K562 (cell line): ENCODE measurements around the gene MLX. TPM values are rescaled to one million over a fixed set of nuclear protein-coding genes. Genes with fewer than 3 reads are reported as not detected.

Experiments
- ATF3 ChIP-seq, 2 experiments: fragments of 450-650 bp in 1 of 2; sonication (generic) in 1 of 2; formaldehyde crosslinking in 1 of 2; IDR thresholded peaks in 1 of 2; conservative IDR thresholded peaks in 1 of 2; 2 replicates each; pipeline versions ENCODE4 v1.6.1 to v1.8.1; 2016 to 2023; ENCODE audit warnings: mild to moderate bottlenecking in 2 of 2, moderate library complexity in 2 of 2, inconsistent platforms in 1 of 2, missing genetic modification reagents in 1 of 2
- CEBPB ChIP-seq: fragments of 450-650 bp; IDR thresholded peaks from 2 replicates; pipeline ENCODE4 v1.6.1; 2016; ENCODE audit warnings: missing genetic modification characterization, missing compliant biosample characterization
- FOXP4 ChIP-seq: sonication (generic); formaldehyde crosslinking; IDR thresholded peaks from 2 replicates; pipeline ENCODE4 v1.8.0; 2022; ENCODE audit warnings: mild to moderate bottlenecking, missing genetic modification reagents, borderline replicate concordance
- KDM5B ChIP-seq: fragments of 200-600 bp; sonication (generic); IDR thresholded peaks from 2 replicates; pipeline ENCODE4 v1.6.1; 2012; ENCODE audit warnings: low read depth, mild to moderate bottlenecking, moderate library complexity, low read length, control low read depth, inconsistent platforms; ENCODE audit not compliant: insufficient replicate concordance
- KLF1 ChIP-seq: fragments of 450-650 bp; IDR thresholded peaks from 2 replicates; pipeline ENCODE4 v1.6.1; 2016; ENCODE audit warnings: missing genetic modification characterization, missing compliant biosample characterization
- MEF2D ChIP-seq: conservative IDR thresholded peaks from 2 replicates; pipeline ENCODE4 v1.6.1; 2016; ENCODE audit warnings: low read depth, missing genetic modification characterization, missing compliant biosample characterization
- NBN ChIP-seq: fragments of 450-650 bp; IDR thresholded peaks from 2 replicates; pipeline ENCODE4 v1.6.1; 2016; ENCODE audit warnings: low read depth, mild to moderate bottlenecking
- PKNOX1 ChIP-seq: fragments of 450-650 bp; IDR thresholded peaks from 2 replicates; pipeline ENCODE4 v1.6.1; 2016
- PURB ChIP-seq: sonication (generic); formaldehyde crosslinking; IDR thresholded peaks from 2 replicates; pipeline ENCODE4 v1.9.0; 2021; ENCODE audit warnings: low read depth, mild to moderate bottlenecking, missing genetic modification reagents
- RUNX1 ChIP-seq: sonication (generic); IDR thresholded peaks from 2 replicates; pipeline ENCODE4 v1.6.1; 2016; ENCODE audit warnings: antibody characterized with exemption, low read depth
- SMC3 ChIP-seq: conservative IDR thresholded peaks from 2 replicates; pipeline ENCODE4 v1.6.1; 2011; ENCODE audit warnings: low read depth, low read length, improper control_type of control experiment; ENCODE audit not compliant: insufficient read depth
- SNRNP70 ChIP-seq: fragments of 200-400 bp; formaldehyde crosslinking; optimal IDR thresholded peaks from 2 replicates; pipeline ENCODE3; 2017; ENCODE audit warnings: low read depth, low read length
- ZBED1 ChIP-seq: IDR thresholded peaks from 2 replicates; pipeline ENCODE4 v1.6.1; 2014
- ZKSCAN8 ChIP-seq: fragments of 200-800 bp; sonication (Bioruptor generic); IDR thresholded peaks from 2 replicates; pipeline ENCODE4 v1.6.1; 2016; ENCODE audit warnings: missing genetic modification characterization, missing compliant biosample characterization
- ZNF449 ChIP-seq: fragments of 250-450 bp; sonication (Bioruptor Pico); IDR thresholded peaks from 2 replicates; pipeline ENCODE4 v1.8.0; 2022; ENCODE audit warnings: moderate library complexity, mild to moderate bottlenecking, inconsistent platforms
- ZNF609 ChIP-seq: sonication (generic); formaldehyde crosslinking; IDR thresholded peaks from 2 replicates; pipeline ENCODE4 v1.8.1; 2023; ENCODE audit warnings: missing genetic modification reagents, mild to moderate bottlenecking, borderline replicate concordance
- polyA plus RNA-seq, 8 experiments: library from polyadenylated mRNA; depleted of rRNA in 4 of 8; stranded (reverse) in 5 of 8; unstranded in 3 of 8; fragments of >200 nt; fragmentation: Nextera tagmentation in 2 of 8; fragmentation: Illumina TruSeq in 1 of 8; extraction: Ambion mirVana in 2 of 8; extraction: Trizol in 1 of 8; gene quantifications; 2 replicates each; pipeline versions ENCODE4 v1.2.1 to v1.2.3, GENCODE V29; 2011 to 2014; ENCODE audit warnings: inconsistent platforms in 1 of 8, missing spikeins in 1 of 8
- total RNA-seq, 7 experiments: library from RNA; depleted of rRNA in 6 of 7; stranded (reverse); fragments of >200 nt in 6 of 7; fragmentation: Illumina TruSeq in 2 of 7; extraction: Trizol in 2 of 7; gene quantifications; 2 replicates each; pipeline versions ENCODE4 v1.2.1 to v1.2.3, GENCODE V29; 2011 to 2021; ENCODE audit warnings: low replicate concordance in 1 of 7

MLX gene
- total and polyA plus RNA-seq, 9 of the 15 experiments (the other 6 are each of a cell fraction or from before 2014, with no cell fraction given) = 42.9 to 100 (median 58.9) TPM

- TF ChIP-seq ATF3 (IDR thresholded peaks at IDR 0.05) (no peak), ATF3 (CRISPR knock-in tag; conservative IDR thresholded peaks at IDR 0.05) (no peak), ZKSCAN8 (CRISPR knock-in tag) (no peak), ZNF449 (no peak), ZBED1 (no peak), CEBPB (tag) (no peak), PURB (CRISPR knock-in tag) (no peak), SNRNP70 (no peak), NBN (no peak), FOXP4 (CRISPR knock-in tag) (no peak), PKNOX1 (no peak), RUNX1 (no peak), MEF2D (tag) (no peak), KDM5B (peak; percentile 21), SMC3 (no peak), ZNF609 (no peak), KLF1 (tag) (peak; percentile 33; the same call in 1 of the 2 replicates)
Observed at GRCh38 chr17:42536372-42537155, 30.3 kb upstream of the MLX start (continued).
